AG04449 (cell line): Measurements from ENCODE around the gene SIGLECL1.

ENCODE experiments used
- CTCF ChIA-PET: fragments of 350-600 bp; formaldehyde crosslinking; extraction: SDS; loops from one replicate; lab custom pipeline; 2021; ENCODE audit warnings: antibody characterized with exemption; lab: Yijun Ruan, JAX
- POLR2A ChIA-PET: fragments of 400-600, 350-600 bp; formaldehyde crosslinking; extraction: SDS; loops from one replicate; lab custom pipeline; 2020; ENCODE audit warnings: antibody characterized with exemption, inconsistent platforms; lab: Yijun Ruan, JAX
- DNase-seq: peaks from one replicate; pipeline ENCODE4 v3.0.0-alpha.2; 2010; ENCODE audit warnings: low read depth, low spot score
- H3K4me3 ChIP-seq: 2 replicates; pipeline ENCODE4 v1.5.1; 2011; ENCODE audit warnings: low read depth, mild to moderate bottlenecking, control low read depth, low read length
- TF ChIP-seq, protein P1 (sequence below): IDR thresholded peaks from one replicate; pipeline ENCODE4 v1.5.1; 2011; ENCODE audit warnings: mild to moderate bottlenecking, moderate library complexity, low read length, control low read depth, inconsistent platforms; ENCODE audit not compliant: insufficient read depth; ENCODE audit errors: missing control alignments

SIGLECL1 gene

DNA sequence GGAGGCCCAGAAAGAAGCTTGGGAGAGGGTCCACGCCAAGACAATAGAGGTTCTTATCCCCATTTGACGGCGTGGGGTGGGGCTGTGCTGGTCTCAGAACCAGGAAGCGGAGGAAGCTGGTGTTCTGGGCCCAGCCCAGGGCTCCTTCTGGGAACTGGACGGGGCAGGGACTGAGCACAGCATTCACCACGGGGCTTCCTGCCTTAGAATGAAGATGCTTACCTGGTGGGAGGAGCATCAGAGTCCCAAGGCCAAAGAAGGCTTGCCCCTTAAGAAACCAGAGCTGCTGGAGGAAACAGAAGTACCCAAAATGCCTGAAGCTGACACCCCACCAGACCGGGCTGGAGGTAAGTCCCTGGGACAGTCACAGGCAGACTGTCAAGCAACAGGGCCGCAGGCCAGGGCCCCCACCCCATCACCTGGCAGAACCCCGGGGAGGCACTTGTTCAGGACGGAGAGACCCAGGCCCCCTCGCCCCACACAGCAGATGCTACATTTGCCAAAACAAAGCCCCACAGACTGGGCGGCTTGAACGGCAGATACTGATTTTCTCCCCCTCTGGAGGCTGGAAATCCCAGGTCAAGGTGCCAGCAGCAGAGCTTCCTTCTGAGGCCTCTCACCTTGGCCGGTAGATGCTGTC is 42.8 kb downstream of the SIGLECL1 start:
- TF ChIP-seq, protein P1, sequence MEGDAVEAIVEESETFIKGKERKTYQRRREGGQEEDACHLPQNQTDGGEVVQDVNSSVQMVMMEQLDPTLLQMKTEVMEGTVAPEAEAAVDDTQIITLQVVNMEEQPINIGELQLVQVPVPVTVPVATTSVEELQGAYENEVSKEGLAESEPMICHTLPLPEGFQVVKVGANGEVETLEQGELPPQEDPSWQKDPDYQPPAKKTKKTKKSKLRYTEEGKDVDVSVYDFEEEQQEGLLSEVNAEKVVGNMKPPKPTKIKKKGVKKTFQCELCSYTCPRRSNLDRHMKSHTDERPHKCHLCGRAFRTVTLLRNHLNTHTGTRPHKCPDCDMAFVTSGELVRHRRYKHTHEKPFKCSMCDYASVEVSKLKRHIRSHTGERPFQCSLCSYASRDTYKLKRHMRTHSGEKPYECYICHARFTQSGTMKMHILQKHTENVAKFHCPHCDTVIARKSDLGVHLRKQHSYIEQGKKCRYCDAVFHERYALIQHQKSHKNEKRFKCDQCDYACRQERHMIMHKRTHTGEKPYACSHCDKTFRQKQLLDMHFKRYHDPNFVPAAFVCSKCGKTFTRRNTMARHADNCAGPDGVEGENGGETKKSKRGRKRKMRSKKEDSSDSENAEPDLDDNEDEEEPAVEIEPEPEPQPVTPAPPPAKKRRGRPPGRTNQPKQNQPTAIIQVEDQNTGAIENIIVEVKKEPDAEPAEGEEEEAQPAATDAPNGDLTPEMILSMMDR: no peak
- H3K4me3 ChIP-seq: no peak overlapping the region
- CTCF ChIA-PET: no interaction called here
- DNase-seq: no peak
- POLR2A ChIA-PET: no interaction called here

GRCh38 chr19:51294211-51294976 is 43.5 kb downstream of the SIGLECL1 start:
- CTCF ChIA-PET: no interaction called here
- TF ChIP-seq, protein P1: no peak
- POLR2A ChIA-PET: no interaction called here

DNA sequence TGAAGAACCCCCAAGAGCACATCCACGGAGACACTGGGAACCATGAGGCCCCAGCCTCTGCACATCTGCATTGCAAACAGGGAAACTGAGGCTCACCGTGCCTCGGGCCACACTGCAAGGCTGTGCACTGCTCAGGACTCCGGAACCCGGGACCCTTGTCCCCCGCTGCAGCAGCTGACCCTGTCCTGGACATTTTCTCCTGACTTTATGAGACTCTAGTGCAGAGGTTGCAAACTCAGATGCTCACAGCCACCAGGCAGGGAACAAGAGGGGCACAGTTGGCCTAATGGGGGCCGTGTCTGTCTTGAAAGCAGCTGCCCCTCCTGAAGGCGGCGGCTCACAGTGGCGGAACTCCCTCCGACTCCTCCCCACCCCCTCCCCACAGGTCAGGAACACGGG is 44.1 kb downstream of the SIGLECL1 start:
- H3K4me3 ChIP-seq: no peak overlapping the region
- POLR2A ChIA-PET: no interaction called here
- CTCF ChIA-PET: no interaction called here
- TF ChIP-seq, protein P1: no peak
- DNase-seq: no peak

More at GRCh38 chr19:51294211-51294976, 43.5 kb downstream of the SIGLECL1 start:
- no peak for DNase-seq
- no peak overlapping the region for H3K4me3 ChIP-seq

DNA sequence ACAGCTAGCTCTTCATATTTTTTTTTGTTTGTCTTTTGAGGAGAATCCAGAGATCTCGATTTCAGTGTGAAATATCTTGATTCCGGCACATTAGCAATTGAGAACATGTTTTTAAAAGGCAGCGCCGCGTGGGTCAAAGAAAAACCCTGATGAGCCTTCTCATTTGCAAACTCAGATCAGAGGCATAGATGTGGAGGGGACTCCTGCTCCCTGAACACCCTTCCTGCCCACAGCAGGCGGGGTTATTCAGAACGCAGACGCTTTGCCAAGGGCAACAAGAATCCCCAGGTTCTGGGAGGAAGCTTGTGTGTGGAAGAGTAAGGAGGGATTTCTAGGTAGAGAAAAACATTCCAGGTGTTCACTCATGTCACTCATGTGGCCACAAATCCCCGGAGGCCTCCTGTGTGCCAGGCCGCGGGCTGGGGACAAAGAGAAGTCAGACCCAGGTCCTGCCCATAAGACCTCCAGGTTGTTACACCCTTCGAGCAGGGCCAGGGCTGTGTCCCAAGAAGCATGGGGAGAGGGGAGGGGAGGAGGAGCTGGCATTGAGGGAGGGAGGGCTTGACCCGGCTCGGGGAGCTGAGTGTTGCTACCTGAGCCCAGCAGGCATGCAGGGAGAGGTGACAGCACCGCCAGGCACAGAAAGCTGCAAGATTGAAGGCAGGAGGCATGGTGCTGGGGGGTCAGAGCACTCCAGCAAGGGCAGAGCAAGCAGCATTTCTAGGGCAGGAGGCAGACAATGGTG is 44.7 kb downstream of the SIGLECL1 start:
- CTCF ChIA-PET: no interaction called here
- TF ChIP-seq, protein P1: no peak
- DNase-seq: no peak
- H3K4me3 ChIP-seq: no peak overlapping the region
- POLR2A ChIA-PET: no interaction called here

DNA sequence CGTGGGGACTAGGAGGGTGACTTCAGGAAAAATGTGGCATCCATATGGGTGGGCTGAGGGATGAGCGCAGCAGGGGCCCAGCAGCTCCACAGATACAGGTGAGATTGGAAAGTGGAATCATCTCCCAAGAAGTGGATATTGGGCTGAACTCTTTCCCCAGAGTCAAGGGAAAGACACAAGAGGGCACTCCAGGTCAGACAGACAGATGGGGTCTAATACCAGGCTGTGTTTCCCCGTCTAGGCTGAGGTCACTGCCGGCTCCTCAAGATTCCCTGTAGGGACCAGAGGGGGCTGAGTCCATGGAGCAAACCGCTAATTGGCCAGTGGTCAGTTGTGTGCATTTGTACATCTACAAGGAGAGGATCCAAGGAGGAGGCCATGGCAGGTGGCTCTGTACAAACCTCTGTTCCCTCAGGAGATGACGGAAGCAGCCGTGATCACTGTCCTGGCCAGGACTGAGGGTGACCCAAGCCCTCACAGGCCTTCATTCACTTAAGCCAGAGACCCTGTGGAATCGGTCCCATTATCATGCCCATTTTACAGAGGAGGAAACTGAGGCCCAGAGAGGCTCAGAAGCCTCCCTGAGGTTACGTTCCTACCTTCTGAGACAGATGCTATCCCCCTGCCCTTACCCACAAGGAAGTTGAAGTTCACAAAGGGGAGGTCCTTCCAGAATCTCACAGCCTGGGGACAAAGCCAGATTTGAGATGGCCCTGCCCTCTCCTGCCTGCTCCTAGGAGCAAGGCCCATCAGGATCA is 45.6 kb downstream of the SIGLECL1 start:
- ChIA-PET CTCF (no interaction called here), POLR2A (no interaction called here)
- TF ChIP-seq, protein P1: no peak
- H3K4me3 ChIP-seq: no peak overlapping the region
- DNase-seq: no peak
